WTC11 (cell line): ENCODE results near the gene DNAJC9.

Experiments used
- ATF1 ChIP-seq: sonication (generic); formaldehyde crosslinking; IDR thresholded peaks from 2 replicates; pipeline ENCODE4 v1.8.1; 2023; ENCODE audit warnings: mild to moderate bottlenecking, moderate library complexity, missing genetic modification reagents
- CREB1 ChIP-seq: sonication (generic); formaldehyde crosslinking; IDR thresholded peaks from 2 replicates; pipeline ENCODE4 v1.8.0; 2023; ENCODE audit warnings: mild to moderate bottlenecking, missing genetic modification reagents
- CTCF ChIP-seq: fragments of 200-600 bp; IDR thresholded peaks from 2 replicates; pipeline ENCODE4 v1.8.0; 2022; ENCODE audit warnings: antibody characterized with exemption
- FOXP1 ChIP-seq: sonication (generic); formaldehyde crosslinking; IDR thresholded peaks from 2 replicates; pipeline ENCODE4 v1.8.0; 2022; ENCODE audit warnings: missing genetic modification reagents, mild to moderate bottlenecking, moderate library complexity, borderline replicate concordance
- IRF2 ChIP-seq: sonication (generic); formaldehyde crosslinking; IDR thresholded peaks from 2 replicates; pipeline ENCODE4 v1.8.0; 2022; ENCODE audit warnings: low read depth, missing genetic modification reagents, borderline replicate concordance
- NR3C1 ChIP-seq: sonication (generic); formaldehyde crosslinking; conservative IDR thresholded peaks from 2 replicates; pipeline ENCODE4 v1.8.1; 2023; ENCODE audit warnings: low read depth, mild to moderate bottlenecking, missing genetic modification reagents
- SP1 ChIP-seq: sonication (generic); formaldehyde crosslinking; conservative IDR thresholded peaks from 2 replicates; pipeline ENCODE4 v1.8.1; 2022; ENCODE audit warnings: missing genetic modification reagents
- TEAD4 ChIP-seq: sonication (generic); formaldehyde crosslinking; IDR thresholded peaks from 2 replicates; pipeline ENCODE4 v1.8.0; 2022; ENCODE audit warnings: mild to moderate bottlenecking, missing genetic modification reagents
- USF1 ChIP-seq: sonication (generic); formaldehyde crosslinking; IDR thresholded peaks from 2 replicates; pipeline ENCODE4 v1.8.0; 2022; ENCODE audit warnings: mild to moderate bottlenecking, missing genetic modification reagents
- TF ChIP-seq, protein P1 (sequence below): sonication (generic); formaldehyde crosslinking; IDR thresholded peaks from 2 replicates; pipeline ENCODE4 v1.8.1; 2022; ENCODE audit warnings: mild to moderate bottlenecking, missing genetic modification reagents, moderate library complexity, borderline replicate concordance

DNA sequence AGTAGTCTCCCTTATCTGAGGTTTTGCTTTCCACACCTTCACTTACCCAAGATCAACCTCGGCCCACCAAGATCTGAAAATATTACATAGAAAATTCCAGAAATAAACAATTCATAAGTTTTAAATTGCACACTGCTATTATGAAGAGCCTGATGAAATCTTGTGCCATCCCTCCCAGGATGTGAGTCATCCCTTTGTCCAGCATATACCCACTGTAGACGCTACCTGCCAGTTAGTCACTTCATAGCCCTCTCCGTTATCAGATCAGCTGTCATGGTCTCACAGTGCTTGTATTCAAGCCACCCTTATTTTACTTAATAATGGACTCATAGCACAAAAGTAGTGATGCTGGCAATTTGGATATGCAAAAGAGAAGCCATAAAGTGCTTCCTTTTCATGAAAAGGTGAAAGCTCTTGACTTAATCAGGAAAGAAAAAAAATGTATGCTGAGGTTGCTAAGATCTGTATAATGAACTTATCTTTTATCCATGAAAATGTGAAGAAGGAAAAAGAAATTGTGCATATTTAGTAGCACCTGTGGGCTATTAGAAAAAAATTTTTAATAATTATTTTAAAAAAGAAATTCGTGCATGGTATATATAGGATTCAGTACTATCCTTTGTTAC, 15.2 kb upstream of the DNAJC9 start:
- TF ChIP-seq USF1 = no peak
- no peak for TF ChIP-seq CTCF
- no peak for TF ChIP-seq NR3C1
- no peak for TF ChIP-seq CREB1 (CRISPR knock-in tag)
- TF ChIP-seq SP1 (CRISPR knock-in tag) = no peak
- TF ChIP-seq, protein P1, sequence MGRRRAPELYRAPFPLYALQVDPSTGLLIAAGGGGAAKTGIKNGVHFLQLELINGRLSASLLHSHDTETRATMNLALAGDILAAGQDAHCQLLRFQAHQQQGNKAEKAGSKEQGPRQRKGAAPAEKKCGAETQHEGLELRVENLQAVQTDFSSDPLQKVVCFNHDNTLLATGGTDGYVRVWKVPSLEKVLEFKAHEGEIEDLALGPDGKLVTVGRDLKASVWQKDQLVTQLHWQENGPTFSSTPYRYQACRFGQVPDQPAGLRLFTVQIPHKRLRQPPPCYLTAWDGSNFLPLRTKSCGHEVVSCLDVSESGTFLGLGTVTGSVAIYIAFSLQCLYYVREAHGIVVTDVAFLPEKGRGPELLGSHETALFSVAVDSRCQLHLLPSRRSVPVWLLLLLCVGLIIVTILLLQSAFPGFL = no peak
- TF ChIP-seq ATF1 = no peak
- TF ChIP-seq TEAD4 (CRISPR knock-in tag) = no peak
- no peak for TF ChIP-seq FOXP1 (CRISPR knock-in tag)
- no peak for TF ChIP-seq IRF2
